ENCODE results near the gene TAF1C. TPM values are rescaled to one million over a fixed set of nuclear protein-coding genes. Genes with fewer than 3 reads are reported as not detected.

Gene TAF1C
- total and polyA plus RNA-seq, 9 of the 15 experiments (the other 6 are each of a cell fraction or from before 2014, with no cell fraction given), result 1.5 to 74.8 (median 21.0) TPM

GRCh38 chr16:84190731-84191388 lies 4.0 kb upstream of the TAF1C start, which contains the start of gene ADAD2:
TSS of gene ADAD2 (plus strand) at chr16:84191157. CDS start at chr16:84191231, 74 bp downstream.
- WGBS (ENCODE audit: insufficient coverage, low coverage, missing lambda C conversion rate), result 63% methylated on average over 37 of the region's 47 CpGs
- Histone ChIP-seq H3K36me3 (ENCODE audit: control insufficient read depth, insufficient read depth, low read length) (no peaks in the 10 kb centered on the region), H3K79me2 (ENCODE audit: control insufficient read depth, insufficient read depth, low read length) (peaks cover 10% of the 10 kb centered on the region), H3K9me1 (ENCODE audit: control insufficient read depth, insufficient read depth, low read length) (no peaks in the 10 kb centered on the region), H4K20me1 (replicated peaks; ENCODE audit: control insufficient read depth, insufficient read depth, low read length) (no peaks in the 10 kb centered on the region), H3K4me3 (no peak within 1 kb of the TSS), H3K4me2 (ENCODE audit: insufficient read depth, low read length) (no peak within 1 kb of the TSS), H3K9me3 (replicated peaks; ENCODE audit: control insufficient read depth, insufficient read depth, low read depth, low read length) (no peaks in the 10 kb centered on the region), H3K27ac (ENCODE audit: extremely low read depth, low read depth, low read length) (no peak within 1 kb of the TSS), H3K27me3 (ENCODE audit: control insufficient read depth in 2 of 2, insufficient read depth in 2 of 2, low read length in 2 of 2) (peaks cover 29 to 45% of the 10 kb centered on the region in 2 experiments; a peak in 4 of 5 replicates), H3K4me1 (replicated peaks in 1 of 2; ENCODE audit: control insufficient read depth in 2 of 2, insufficient read depth in 2 of 2, low read length in 2 of 2) (peaks cover 4 to 36% of the 10 kb centered on the region in 2 experiments; a peak in 4 of 5 replicates), H3K9ac (ENCODE audit: insufficient read depth in 1 of 2, low read depth in 2 of 2, low read length in 2 of 2) (no peak within 1 kb of the TSS), H2AFZ (ENCODE audit: low read depth, low read length) (0 out of 2 replicates have a peak within 1 kb of the TSS, but pooled peaks have one; percentile 21)
- ATAC-seq (peak; percentile 66), DNase-seq (ENCODE audit: extremely low read depth in 1 of 4, low spot score in 3 of 4) (peak; percentile 51 to 87 (median 84)), FAIRE-seq (no peak)
- ChIA-PET POLR2A (interaction anchor here (0.7 kb wide), 1 partner anchor 9 kb away, joined by 3 read pairs; no protein-coding TSS in a partner anchor), CTCF (ENCODE audit: low intra/inter-chr PET ratio) (no interaction called here)
- intact Hi-C loops (cut with micrococcal nuclease), result no loop called here
- no TSS peak for BruUV-seq (replicated peaks)
- in situ Hi-C loops (cut with MboI), result no loop called here
- TF ChIP-seq ZNF212 (CRISPR knock-in tag; IDR thresholded peaks at IDR 0.05) (no peak), SOX6 (IDR thresholded peaks at IDR 0.05) (no peak), E2F6 (IDR thresholded peaks at IDR 0.05; ENCODE audit: borderline replicate concordance in 1 of 2, extremely low read depth in 1 of 2, insufficient read depth in 1 of 2, insufficient read length in 1 of 2, low read depth in 1 of 2, low read length in 1 of 2, poor library complexity in 1 of 2, severe bottlenecking in 1 of 2) (peak; percentile 87), ZNF589 (CRISPR knock-in tag; IDR thresholded peaks at IDR 0.05; ENCODE audit: low read depth) (no peak), FOS (IDR thresholded peaks at IDR 0.05; ENCODE audit: extremely low read depth, insufficient read length) (peak; percentile 81), PBX2 (CRISPR knock-in tag; IDR thresholded peaks at IDR 0.05; ENCODE audit: low read depth) (peak; percentile 78), PBX2 (tag; conservative IDR thresholded peaks at IDR 0.05; ENCODE audit: low read depth) (peak; percentile 76), PKNOX1 (IDR thresholded peaks at IDR 0.05) (peak; percentile 98), TEAD1 (CRISPR knock-in tag; IDR thresholded peaks at IDR 0.05) (0 out of 4 replicates have a peak, but pooled peaks of 1 of the 2 experiments have one; percentile 16)
- TF ChIP-seq, protein P1, sequence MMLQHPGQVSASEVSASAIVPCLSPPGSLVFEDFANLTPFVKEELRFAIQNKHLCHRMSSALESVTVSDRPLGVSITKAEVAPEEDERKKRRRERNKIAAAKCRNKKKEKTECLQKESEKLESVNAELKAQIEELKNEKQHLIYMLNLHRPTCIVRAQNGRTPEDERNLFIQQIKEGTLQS (IDR thresholded peaks at IDR 0.05), result peak; percentile 21; the same call in 1 of the 2 replicates
- TF ChIP-seq, protein P1 (CRISPR knock-in tag; conservative IDR thresholded peaks at IDR 0.05), result no peak
- TF ChIP-seq, protein P2, sequence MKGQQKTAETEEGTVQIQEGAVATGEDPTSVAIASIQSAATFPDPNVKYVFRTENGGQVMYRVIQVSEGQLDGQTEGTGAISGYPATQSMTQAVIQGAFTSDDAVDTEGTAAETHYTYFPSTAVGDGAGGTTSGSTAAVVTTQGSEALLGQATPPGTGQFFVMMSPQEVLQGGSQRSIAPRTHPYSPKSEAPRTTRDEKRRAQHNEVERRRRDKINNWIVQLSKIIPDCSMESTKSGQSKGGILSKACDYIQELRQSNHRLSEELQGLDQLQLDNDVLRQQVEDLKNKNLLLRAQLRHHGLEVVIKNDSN (CRISPR knock-in tag; IDR thresholded peaks at IDR 0.05), result peak; percentile 51; the same call in 1 of the 2 replicates
- TF ChIP-seq, protein P3, sequence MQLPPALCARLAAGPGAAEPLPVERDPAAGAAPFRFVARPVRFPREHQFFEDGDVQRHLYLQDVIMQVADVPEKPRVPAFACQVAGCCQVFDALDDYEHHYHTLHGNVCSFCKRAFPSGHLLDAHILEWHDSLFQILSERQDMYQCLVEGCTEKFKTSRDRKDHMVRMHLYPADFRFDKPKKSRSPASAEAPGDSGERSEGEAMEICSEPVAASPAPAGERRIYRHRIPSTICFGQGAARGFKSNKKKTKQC (CRISPR knock-in tag; IDR thresholded peaks at IDR 0.05), result 0 out of 2 replicates have a peak, but pooled peaks have one; percentile 36
